Activated T-cell treated with anti-CD3 and anti-CD28 coated beads, Interleukin-2, amount 50 U/mL, for 1 hour (primary cell): Measurements from ENCODE around the gene CHD3.

ENCODE experiments used
- DNase-seq: peaks from one replicate; pipeline ENCODE4 v3.0.0-alpha.2; 2020

CHD3 gene

DNA sequence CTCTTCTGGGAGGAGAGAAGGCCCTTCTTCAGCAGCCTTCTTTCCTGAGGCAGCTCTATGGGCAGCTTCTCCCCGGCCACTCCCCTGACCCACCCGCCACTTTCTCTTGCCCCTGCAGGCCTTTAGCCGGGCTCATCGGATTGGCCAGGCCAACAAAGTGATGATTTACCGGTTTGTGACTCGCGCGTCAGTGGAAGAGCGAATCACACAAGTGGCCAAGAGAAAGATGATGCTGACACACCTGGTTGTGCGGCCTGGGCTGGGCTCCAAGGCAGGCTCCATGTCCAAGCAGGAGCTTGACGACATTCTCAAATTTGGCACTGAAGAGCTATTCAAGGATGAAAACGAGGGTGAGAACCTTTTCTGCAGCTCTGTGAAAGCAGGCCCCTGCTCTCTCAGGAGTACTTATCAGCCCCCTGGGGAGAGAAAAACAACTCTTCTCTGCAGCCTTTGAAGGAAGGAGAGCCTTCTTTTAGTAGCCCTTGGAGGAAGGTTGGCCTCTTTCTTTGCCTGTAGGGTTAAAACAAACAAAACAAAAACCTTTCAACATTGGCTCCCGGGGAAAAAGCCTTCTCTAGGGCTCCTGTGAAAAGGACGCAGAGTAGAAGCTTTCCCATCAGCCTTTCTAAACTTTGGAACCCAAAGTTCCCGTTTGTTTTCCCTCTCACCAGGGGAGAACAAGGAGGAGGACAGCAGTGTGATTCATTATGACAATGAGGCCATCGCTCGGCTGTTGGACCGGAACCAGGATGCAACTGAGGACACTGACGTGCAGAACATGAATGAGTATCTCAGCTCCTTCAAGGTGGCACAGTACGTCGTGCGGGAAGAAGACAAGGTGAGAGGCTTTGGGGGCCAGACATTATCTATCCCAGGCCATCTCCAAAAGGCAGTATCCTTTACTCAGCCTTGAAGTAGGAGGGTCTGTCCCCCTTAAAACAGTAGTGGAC, 14.8 kb downstream of the CHD3 start:
- DNase-seq = no peak

DNA sequence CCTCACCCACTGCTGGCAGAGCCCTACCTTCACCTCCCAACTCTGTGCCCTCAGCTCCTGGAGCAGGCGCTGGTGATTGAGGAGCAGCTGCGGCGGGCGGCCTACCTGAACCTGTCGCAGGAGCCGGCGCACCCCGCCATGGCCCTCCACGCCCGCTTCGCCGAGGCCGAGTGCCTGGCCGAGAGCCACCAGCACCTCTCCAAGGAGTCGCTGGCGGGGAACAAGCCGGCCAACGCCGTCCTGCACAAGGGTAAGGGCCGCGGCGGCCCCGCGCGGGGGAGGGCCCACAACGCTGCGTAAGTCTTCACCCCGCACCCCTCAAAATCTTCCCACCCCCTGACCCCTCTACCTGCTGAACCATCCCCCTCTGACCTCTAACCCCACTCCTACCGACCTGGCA, 20.5 kb downstream of the CHD3 start:
- DNase-seq = no peak

DNA sequence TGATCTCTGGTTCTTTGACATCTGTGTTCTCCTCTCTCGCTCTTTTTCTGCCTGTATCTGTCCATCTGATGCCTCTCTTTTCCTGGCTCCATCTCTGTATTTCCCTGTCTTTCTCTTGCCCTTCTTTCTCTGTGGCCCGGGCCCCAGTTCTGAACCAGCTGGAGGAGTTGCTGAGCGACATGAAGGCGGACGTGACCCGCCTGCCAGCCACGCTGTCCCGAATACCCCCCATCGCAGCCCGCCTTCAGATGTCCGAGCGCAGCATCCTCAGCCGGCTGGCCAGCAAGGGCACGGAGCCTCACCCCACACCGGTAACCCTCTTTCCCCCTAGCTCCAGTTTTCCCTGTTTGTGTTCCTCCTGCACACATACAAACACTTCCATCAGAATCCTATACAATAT, 21.7 kb downstream of the CHD3 start:
- no peak for DNase-seq

GRCh38 chr17:7910711-7911110, 22.1 kb downstream of the CHD3 start:
- no peak for DNase-seq

GRCh38 chr17:7911116-7911515, 22.5 kb downstream of the CHD3 start:
- DNase-seq = no peak

- DNase-seq = no peak
Observed at GRCh38 chr17:7912927-7913524, 24.4 kb downstream of the CHD3 start.

DNA sequence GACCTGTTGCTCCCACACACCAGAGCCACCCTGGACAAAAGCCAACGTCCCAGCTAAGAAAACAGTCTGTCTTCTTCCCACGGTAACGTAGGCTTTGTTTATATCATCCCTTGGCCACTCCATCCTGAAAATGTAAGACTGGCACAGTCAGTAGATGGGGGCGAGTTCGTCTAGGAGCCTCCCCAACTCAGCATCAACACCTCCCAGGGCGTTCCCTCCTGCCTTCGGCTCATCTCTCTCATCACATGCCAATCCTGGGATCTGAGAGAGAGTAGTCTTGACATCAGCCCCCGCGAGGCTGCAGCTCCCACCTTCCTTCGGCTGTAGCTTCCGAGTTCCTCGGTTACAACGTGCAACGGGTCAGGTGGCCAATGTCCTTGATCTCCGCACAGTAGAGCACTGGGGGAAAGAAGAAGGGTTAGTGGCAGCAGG, 26.6 kb downstream of the CHD3 start:
- DNase-seq = no peak

- peak; percentile 84 for DNase-seq
Observed at GRCh38 chr17:7915611-7916384, 27.2 kb downstream of the CHD3 start, which contains the start of gene RNF227. RNF227 (minus strand) TSS chr17:7916289; CDS start chr17:7916195, 94 bp downstream.

DNA sequence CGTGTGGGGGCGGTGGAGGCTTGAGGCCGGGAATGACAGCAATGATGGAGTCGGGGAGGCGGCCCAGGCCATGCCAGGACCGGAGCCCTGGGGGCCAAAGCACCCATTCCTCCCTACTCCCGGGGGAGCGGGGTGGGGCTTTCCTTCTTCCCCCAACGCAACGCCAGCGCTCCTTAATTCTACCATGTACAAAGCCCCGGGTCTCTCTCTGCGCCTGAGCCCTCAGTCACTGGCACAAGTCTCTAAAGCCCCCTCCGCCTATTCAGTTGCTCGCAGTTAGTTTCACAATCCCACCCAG, 27.7 kb downstream of the CHD3 start:
- DNase-seq = no peak

GRCh38 chr17:7916808-7917207, 28.2 kb downstream of the CHD3 start:
- DNase-seq = no peak

DNA sequence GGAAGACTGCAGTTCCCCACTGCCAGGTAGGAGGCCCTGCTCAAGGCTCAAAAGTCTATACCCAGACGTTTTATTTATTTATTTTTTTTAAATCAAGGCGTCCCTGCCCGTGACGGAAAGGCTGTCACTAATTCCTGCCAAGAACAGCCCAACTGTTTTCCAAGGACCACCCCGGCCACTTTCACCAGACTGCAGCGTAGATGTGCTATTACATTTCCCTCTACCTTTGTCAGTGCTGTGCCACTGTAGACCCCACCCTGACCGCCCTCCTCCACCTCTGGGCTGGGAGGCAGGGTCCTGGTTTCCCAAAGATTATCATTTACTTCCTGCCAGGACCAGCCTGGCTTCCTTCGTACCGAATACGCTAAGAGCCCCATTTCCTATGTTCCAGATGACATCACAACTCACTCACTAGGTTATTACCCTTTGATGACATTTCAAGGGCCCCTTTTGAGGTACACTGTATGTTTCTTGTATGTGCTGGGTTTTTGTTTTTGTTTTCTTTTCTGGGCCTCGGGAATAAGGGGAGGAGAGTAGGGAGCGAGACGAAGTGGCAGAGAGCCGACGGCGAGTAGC, 33.8 kb downstream of the CHD3 start:
- DNase-seq = peak; percentile 31

DNA sequence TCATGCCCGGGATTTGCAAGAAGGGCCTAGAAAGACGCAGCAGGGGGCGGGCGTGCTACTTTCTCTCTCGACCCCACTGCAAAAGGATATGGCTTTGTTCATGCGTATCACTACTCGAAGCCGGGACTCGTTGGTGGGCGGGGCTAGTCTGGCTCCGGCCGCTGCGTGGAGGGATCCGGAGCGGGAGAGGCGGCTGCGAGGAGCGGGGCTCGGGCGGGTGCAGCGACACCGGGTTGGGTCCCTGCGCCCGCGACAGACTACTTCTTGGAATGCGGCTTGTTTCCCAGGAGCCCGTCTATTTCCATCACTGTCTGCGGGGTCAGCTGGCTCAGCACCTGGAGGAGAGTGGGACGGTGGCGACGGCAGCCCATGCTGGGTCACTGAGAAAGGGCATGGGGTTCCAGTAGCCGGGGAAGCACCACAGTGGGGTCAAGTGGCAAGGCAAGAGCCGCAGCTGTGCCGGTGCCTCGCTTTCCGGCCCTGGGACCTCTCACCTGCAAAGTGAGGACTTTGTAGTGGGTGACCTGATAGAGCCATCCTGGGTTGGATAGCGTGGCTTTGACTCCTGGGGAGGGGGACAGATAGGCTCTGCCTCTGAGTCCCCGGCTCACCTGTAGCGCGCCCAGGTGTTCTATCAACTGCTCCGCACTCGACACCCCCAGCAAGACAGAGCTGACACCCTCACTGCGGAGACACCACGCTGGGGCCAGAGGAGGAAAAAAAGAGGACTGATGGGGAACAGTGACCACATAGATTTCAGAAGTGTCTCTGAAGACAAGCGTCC, 34.4 kb downstream of the CHD3 start:
- peak; percentile 84 for DNase-seq

- DNase-seq = no peak
Observed at GRCh38 chr17:7927596-7927995, 39.0 kb downstream of the CHD3 start.

GRCh38 chr17:7929158-7930023, 40.8 kb downstream of the CHD3 start, which contains the start of gene KCNAB3:
KCNAB3 (minus strand) TSS chr17:7929856; CDS start chr17:7929435, 421 bp downstream.
- DNase-seq = peak; percentile 61

GRCh38 chr17:7930841-7931631, 42.4 kb downstream of the CHD3 start:
- no peak for DNase-seq

- DNase-seq = peak; percentile 98
Observed at GRCh38 chr17:7931709-7932482, 43.3 kb downstream of the CHD3 start, which contains the start of the genes CNTROB and TRAPPC1. CNTROB (plus strand) TSS chr17:7932206; CDS start chr17:7933080, 874 bp downstream. TRAPPC1 (minus strand) TSS chr17:7931946; CDS start chr17:7931829, 117 bp downstream.

DNA sequence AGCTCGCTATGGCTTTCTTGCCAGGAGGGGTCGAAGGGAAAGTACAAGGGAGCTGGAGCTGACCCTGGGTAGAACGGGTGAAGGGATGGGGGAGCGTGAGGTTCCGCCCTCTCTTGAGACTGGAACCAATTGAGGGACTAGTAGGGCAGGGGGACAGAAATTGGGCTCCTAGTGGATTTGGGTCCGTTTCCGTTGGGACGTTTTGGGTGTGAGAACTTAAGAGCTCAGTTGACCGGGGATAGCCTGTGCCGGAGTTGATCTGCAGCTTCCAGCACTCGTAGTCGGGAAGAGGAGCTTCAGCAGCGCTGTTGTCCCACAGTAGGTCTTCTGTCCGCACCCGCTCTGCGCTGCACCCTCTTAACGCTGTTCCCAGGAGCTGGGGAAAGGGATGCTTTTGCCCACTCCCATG, 43.9 kb downstream of the CHD3 start:
- peak; percentile 43 for DNase-seq

DNA sequence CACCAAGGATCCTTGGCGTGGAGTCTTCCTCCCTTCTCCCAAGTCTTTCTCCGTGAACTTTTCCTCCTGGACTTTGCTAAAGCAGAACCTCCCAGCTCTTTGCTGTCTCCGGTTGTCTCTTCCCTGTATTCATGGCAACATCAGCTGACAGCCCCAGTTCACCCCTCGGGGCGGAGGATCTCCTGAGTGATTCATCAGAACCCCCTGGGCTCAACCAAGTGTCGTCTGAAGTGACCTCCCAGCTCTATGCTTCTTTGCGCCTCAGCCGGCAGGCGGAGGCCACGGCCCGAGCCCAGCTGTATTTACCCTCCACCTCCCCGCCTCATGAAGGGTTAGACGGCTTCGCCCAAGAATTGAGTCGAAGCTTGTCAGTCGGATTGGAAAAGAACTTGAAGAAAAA, 44.4 kb downstream of the CHD3 start:
- DNase-seq = peak; percentile 32

- no peak for DNase-seq
Observed at GRCh38 chr17:7935859-7936258, 47.3 kb downstream of the CHD3 start.
